ENCODE results near the gene METTL16.
A peak's percentile ranks its signal among the peaks of the same experiment; 100 is the strongest.

METTL16 gene

DNA sequence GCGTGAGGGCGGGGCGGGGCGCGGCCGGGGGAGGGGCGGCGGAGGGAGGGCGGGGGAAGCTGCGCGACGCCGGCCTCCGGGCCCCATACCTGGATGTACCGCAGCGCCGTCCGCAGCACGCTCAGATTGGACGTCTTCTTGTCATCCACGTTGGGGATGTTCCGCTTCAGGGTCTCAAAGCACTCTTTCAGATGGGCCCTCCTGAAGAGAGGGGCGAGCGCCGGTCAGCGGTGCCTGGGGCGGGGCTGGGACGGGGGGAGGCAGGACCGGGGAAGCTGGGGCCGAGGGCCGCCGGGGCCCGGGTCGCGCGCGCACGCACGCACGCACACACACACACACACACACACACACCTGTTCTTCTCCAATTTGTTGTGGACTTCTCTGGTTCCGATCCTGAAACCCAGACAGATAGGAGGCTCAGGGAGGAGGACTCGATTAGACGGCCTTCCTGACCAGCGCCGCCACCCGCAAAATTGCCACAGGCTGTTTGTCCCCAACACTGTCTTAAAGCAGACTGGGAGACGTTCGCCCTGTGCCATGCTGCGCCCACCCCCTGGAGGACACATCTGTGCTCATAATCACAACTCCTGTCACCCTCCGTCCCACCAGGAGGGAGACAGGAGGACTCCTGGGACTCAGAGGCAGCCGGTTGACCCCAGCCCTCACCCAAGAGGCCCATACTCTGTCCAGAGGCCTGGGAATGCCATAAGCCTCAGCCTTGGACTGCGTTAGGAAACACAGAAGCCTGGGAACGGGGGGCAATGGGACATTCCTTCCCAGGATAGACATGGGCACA lies 117.5 kb downstream of the METTL16 start:
- no peak for DNase-seq

DNA sequence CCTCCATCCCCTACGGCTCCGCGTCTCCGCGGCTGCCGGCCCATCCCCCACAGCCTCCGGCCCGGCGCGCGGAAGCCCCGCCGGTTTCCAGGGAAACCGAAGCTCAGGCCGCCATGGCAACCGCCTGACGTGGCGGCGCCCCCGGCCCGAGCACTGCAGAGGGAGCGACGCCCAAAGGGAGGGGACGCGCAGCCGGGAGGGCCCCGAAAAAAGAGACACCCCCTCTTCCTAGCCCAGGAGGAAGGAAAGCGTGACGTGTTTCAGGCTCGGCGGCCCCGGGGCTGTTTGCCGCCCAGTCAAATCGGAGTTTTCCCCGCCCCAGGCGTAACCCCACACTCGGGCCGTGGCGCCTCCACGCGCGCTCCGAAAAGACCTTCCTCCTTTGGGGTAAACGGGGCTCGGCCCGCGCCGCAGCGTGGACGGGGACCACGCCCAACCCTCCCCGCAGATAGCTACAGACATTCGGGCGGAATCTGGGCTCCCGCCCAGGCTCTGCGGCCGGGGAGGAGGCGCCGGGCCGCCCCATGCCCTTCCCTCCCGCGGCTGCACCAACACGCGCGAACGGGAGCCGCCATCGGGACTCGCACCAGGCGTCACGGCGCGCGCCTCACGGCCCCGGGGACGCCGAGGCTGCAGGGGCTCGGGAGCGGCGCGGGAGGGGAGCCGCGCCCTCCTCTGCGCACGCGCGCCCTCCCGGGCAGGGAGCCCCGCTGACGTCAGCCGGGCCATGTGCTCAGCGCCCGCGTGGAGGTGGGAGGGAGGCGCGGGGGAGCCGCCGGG lies 118.3 kb downstream of the METTL16 start:
- DNase-seq: peak; percentile 87 to 96 (median 92)

DNA sequence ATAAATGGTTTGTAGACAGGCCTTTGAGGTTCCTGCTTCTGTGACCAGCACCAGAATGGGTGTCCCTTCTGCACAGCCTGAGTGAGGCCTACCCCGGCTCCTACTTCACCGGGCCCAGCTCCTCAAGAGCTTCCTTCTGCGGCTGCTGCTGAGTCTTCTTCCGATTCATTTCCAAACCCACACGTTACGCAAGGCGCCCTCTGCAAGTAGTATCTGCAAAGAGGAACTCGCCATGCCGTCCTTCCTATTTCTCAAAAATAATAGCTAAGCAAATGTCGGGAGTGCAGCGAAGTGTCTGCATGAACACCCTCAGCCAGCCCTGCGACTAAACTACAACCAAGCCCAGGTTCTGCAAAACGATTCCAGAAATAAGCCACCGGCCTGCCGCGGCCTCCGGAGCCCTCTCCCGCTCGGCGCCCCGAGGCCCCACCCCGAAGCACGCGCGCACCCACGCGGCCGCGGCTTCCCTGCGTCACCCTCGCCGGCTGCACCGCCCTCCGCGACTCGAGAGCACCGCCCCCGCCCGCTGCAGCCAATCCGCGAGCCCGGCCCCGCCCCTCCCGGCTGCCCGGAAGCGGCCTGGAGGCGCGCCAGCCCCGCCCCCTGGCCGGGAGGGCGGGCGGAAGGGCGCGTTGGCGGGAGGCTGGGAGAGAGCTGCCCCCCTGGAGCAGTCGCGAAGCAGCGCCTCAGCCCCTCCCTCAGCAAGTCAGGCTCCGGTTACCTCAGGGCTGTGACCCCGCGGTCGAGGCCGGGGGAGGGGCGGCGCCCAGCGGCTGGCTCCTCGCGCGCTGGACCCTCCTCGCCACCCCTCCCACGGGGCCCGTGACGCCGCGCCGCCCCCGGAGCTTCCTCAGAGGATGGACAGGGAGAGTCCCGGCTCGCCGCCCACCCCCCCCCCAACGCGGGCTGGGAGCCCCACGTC lies 119.2 kb downstream of the METTL16 start:
- DNase-seq: peak; percentile 95 to 99 (median 97)

DNA sequence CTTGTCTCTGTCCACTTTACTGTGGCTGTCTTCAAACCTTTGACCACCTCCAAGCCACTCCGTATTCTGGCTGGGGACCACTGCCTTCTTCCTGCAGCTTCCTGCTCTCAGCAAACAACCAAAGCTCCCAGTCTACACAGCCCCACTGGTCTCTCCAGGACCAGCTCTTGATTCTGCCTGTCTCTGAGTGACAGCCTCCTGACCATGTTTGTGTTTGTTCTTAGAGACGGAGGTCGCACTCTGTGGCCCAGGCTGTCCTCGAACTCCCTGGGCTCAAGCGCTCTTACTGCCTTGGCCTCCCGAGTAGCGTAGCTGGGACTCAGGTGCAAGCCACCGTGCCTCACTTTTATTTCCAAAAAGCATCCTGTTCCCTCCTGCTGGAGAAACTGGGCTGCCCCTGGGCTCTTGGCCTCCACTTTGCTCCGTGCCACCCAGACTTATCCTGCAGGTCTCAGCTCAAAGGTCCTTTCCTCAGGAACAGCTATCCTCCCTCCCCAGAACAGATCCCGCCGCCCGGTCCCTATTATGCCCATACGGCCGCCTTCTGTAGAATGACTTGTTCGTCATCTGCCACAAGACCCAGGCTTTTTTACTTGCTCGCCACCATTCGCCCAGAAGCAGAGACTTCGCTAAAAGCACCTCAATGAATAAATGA lies 120.0 kb downstream of the METTL16 start:
- no peak for DNase-seq

DNA sequence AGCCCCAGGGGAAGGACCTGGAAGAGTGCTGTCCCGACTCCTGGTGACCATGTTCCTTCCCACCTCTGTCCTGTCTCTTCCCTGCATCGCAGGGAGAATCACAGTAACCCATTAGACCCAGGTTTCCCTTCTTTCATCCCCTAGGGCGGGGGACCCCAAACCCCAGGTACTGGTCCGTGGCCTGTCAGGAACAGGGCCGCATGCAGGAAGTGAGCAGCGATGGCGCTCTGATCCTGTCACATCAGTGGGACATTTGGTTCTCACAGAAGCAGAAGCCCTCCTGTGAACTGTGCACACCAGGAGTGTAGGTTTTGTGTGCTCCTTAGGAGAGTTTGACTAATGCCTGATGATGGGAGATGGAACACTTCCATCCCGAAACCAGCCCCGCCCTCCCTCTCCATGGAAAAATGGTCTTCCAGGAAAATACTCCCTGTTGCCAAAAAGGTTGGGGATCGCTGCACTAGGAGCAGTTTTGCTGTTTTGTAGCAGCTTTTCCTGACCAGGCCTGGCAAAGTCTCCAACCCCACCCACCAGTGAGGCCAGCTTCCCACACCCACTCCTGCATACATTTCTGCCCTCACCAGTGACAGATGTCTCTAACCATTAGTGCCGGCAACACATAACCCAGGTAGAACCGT lies 121.4 kb downstream of the METTL16 start:
- DNase-seq: no peak

DNA sequence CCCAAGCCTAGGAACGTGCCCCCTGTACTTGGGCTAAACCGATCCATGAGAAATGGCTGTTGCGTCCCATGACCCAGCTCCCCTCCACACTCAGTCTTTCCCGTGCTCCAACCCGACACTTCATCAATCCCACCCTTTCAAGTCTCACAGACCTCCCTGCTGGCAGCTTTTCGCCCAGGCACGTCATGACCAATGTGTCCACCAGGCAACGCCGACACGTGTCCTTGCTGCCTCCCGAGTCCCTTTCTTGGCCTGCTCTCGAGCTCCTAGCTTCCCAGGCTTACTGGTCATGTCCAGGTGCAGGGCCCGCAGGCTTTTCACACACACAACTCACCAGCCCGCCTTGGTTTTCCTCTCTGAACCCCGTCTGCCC lies 123.0 kb downstream of the METTL16 start:
- DNase-seq: no peak

DNA sequence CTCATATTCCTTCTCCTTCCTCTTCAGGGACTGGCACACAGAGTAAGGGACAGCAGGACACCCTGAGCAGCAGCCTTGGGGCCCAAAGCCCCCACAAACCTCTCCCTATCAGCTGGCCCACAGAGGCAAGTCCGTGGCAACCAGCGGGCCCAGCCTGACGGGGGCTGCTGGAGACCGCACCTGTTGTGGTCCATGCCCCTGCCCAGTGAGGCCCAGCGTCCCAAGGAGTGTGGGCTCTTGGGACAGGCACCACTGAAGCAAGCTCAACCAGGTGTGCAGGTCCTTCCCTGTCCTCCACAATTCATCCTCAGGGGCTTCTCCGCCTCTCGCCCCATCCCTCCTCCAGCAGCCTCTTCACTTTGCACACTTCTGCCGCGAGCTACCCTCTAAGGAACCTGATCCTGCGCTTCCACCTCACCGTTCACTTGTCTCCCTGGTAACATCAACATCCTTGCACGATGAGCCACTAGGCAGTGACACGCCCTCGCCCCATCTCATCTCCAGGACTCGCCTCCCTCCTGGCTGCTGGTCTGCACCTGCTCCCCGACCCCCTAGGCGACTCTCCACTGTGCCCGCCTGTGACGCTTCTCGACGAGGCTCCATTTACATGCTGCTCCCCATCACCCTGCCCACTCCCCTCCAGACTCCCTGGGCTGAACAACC lies 123.5 kb downstream of the METTL16 start:
- DNase-seq: no peak

DNA sequence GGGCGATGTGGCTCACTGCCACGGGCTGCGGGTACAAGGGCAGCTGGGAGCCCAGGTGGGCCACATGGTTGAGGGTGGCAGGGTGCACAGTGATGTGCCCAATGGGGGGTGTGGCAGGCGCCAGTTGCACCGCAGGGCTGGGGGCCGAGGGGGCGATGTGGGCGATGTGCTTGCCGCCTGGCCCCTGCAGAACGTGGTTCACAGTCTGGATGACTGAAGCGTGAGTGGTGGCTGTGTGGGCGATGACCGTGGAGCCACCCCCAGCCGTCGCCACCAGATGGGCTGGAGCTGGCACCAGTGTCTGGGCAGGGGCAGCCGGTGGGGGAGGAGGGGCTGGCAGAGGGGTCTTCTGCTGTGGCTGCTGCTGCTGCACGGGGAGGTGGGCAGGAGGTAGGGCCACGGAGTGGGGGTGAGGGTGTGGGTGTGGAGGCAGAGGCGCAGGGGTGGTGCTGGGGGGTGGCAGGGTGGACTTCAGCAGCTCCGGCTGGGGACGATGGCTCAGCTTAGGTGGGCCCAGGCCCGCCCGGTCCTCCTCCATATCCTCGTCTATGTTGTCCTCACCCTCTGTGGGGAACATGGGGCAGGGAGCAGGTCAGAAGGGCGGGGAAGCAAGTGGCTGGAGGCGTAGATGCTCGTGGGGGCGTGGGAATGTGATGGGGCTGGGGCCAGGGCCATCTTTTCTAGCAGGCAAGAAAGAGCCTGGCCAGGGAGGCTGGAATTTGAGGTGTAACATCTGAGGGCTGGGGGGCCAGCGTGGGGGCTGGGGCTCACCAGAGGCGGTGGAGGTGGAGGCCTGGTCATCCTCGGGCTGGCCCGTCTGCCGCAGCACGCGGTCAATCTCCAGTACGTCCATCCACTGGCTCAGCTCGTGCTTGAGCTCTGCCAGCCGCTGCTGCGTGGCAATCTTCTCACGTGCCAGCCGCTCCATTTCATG lies 124.3 kb downstream of the METTL16 start:
- DNase-seq: peak in 1 of 5 donors; percentile 11

DNA sequence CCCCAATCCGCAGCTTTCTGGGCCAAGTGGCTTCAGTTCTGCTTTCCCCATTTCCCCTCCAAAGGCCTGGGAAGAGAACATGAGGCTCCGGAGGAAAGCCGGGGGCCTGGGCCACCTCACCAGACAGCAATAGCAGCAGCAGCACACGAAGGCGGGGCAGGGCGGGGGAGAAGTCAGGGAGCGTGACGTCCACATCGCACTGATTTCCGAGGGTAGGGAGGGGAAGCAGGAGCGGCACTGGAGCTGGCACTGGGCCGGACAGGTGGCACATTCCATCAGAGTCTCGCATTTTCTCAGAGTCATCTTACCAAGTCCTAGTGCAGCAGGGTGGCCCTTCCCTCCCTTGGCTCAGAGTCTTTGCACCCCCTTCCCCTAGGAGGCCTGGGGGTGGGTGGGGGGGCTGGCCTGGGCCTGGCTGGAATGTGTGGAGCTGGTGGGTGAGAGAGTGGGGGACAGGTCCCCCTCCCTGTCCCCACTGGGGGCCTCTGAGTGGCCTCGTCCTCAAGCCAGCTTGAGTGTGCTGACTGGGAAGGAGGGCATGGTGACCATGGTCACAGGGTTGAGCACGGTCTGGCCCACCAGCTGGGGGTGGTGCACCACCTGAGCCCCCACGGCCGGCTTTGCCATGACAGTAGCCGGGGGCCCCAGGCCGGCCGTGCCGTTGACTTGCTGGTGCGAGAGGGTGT lies 125.1 kb downstream of the METTL16 start:
- no peak for DNase-seq

DNA sequence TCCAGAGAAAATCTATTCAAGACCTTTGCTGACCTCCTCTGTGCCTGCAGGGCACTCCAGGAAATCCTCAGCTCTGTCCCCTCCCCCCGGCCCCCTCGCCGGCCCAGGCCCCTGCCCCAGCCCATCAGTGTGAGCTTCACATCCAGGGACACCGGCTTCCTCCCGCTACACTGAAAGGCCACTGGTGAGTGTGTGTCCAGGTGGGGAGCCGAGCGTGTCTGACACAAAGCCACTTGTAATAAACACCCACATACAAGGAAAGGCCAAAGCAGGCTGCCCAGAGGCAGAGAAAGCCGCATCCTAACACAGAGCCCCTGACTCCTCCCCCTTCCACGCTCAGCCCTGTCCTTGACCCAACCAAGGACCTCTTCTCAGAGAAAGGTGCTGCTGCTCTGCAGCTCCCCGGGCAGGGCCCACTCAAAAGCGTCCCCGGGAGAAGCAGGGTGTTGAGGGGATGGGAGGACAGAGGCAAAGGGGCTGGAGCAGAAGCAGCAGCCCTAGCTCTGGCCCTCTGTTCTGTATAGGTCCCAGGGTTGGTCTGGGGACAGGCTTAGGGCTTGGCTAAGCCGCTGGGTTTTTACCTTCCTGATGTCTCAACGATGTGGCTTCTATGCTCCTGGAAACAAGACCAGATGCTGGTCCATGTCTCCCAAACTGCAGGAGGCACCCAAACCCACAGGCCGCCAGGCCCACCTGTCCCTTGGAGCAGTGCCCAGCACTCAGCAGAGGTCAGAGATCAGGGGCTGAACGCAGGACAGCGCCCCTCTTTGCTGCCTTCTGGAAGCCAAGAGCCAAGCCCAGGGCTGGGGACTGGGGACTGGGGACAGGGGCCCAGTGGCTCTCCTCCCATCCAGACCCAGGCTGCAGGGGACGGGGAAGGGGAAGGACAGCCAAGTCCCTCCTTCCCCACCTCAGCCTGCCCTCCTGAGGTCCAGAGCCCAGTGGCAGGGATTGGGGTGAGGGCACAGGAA lies 126.2 kb downstream of the METTL16 start:
- DNase-seq: no peak

DNA sequence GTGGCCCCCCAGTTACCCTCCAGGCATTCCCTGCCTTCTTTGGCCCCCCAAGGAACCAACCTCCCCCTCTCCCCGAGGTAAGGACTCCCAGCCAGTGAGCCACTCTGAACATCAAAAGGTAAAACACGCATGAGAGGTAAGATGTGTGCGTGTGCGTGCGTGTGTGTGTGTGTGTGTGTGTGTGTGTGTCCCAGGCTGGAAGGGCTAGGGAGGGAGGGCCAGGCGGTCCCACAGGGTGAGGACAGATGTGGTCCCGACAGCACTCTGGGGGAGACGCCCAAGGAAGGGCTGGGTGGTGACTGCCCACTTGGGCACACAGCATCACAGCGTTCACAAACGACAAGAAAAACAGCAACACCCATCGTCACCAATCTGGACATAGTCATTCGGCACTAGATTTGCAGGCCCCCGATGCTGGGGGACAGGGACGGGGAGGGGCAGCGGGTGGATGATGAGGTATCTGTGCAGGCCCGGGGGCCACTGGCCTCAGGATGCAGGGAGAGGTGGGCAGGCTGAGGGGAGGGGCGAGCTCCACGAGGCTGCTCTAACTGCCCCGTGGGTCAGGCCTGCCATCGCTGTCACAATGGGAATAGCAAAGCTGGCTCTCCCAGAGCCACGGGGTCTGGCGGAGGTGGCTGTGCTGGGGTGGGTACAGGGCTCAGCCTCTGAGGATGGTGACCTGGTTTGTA lies 127.1 kb downstream of the METTL16 start:
- no peak for DNase-seq

DNA sequence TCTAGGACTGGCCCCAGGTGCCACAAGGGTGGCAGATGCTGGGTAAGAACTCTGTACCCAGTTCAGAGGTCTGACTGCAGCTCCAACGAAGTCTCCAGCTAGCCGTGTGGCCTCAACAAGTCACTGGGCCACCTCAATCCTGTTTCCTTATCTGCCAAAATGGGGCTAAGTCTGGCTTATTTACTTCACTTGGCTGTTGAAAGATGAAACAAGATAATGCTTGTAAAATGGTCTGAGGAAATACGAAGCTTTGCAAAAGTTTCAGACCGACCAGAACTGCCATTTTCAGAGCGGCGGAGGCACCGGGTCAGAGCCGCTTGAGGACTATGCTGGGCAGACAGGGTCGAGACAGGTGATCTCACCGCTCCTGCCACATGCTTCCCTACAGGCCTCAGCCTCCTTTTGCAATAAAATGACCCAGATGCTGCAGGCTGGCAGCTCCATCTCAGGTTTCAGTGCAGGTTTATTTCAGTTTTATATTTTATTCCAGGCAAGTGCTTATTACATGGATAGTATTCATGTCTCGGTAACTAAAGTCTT lies 128.0 kb downstream of the METTL16 start:
- no peak for DNase-seq

DNA sequence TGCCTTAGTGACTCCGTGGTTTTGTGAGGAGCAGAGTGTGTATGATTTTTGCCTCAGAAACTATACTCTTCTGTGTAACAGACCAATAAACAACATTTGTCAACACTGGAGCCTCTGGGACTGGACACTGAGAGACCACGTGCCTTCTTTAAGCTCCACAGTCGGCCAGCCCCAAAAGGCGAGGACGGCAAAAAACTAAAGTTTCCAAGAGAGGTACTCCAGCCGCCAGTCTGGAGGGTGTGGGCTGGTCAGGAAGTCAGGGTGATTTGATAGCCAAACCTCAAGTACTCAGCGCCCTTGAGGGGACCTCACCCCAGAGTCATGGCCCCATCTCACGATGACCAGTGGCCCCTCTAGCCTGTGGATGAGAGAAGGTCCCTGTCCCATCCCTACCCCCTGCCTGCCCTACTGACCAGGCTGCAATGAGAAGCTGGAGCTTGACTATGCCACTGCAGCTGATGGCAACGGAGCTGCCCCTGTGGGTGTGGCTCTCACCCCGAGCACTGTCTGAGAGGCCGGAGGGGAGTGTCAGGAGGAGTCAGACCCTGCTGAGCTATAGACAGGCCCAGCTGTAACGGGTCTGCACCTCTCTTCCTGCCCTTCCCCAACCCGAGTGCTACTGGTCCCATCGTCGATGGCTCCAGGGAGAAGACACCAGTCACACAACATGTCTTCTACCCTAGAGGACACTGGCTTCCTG lies 130.6 kb downstream of the METTL16 start:
- no peak for DNase-seq

DNA sequence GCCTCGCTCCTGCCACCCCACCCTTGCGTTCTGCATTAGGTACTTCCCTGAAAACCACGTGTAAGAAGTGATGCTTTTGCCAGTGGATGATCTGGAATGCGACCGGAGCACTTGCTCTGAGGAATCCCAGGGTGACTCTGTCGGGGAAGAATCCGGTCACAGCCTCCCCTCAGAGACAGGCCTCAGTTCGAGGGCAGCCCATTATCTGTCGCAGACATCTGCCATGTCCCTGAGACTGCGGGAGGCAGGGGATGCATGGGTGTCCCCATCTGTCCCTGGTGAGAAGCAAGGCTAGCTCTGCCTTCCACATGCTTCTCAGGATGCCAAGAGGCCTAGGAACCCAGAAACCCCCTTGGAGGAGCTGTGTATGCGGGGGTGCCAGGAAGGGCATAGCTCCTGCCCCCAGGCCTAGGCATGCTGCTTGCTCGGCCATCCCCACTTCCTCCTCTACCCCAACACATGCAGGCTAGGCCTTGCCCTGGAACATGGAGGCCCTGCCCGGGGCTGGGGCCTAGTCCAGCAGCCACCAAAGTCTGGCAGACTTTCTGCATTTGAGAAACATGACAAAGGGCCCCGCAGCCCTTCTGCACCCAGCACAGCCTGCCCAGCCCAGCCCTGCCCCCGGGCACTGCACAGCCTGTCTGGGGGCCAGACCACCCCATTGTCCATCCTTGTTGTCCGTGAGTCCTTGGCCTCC lies 131.3 kb downstream of the METTL16 start:
- no peak for DNase-seq

DNA sequence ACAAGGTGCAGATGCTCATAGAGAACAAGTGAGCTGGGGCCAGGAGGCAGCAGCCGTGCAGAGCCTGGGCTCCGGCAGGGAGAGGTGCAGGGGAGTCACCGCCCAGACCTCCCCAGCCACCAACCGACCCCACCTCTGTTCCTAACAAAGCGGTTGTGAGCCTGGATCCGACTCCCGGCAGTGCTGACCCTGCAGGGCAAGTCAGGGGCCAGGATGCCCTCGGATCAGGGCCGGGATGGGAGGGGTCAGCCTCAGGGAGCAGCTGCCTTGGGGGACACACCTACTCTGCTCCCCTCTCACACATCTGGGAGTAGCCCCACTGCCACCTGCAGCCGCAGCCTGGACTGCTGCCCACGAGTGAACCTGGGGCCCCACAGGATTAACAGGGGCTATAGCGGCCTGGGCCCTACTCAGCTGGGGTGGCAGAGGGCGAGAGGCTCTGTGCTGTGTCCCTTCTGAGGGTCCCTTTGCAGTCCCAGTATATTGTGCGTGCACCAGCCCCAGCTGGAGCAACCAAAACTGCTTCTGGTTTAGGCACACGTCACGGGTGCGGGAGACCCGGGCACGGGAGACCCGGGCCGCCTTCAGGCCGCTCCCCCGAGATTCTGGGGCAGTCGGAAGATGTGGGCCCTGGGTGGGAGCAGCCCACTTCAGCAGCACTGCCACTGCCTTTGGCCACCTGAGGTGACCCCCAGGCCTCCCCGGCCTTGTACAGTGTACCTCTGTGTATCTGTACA lies 132.0 kb downstream of the METTL16 start:
- no peak for DNase-seq
